HG03066 (cell line): ENCODE data around the gene NFIA.

ENCODE experiments used
- ATAC-seq: cut with Tn5 transposase; IDR thresholded peaks from one replicate; pipeline ENCODE4 v1.9.1; 2021; ENCODE audit warnings: low read depth; ENCODE audit not compliant: unreplicated experiment

The NFIA gene

DNA sequence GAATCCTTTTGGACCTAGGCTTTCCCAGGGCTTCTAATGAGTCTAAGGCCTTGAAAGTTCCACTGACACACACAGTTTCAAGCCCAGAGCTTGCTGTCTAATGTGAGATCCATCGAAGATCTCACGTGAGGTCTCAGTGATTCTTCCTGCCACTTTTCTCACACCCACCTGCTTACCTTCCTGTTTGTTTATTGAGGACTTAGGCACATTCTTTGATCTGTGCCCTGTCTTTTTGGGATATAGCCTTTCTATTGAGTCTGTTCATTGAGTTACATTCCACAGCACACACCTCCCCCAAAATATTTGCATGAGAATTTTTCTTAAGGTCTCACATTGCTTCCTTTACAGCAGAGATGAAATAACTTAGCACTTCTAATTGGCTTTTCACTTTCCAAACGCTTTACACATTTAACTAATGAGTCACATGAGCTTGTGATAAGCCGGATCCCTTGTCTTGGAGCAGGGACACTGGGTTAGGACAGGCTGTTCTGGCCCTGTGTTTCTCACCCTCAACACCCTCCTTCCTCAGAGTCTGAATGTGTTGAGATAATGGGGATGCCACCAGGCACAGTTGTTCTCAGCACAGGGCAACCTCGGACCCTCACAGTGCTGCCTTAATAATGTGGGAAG is 354.2 kb downstream of the NFIA start:
- ATAC-seq = no peak

DNA sequence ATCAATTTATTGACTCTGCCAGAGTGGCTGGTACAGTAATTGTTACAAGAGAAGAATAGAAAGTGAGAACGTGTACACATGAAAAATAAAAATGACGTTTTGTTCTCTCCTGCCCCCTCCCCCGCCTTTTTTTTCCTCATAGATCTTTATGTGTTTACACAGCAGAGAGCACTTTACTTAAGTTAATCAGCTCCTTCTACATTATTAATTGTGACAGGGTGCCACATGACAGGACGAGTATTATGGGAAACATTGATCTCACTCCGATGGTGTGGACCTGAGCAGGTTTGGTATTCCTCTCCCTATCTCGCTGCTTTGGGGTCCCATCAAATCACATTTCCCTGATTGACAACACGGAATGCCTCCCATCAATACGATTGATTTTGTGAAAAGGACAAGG is 356.9 kb downstream of the NFIA start:
- no peak for ATAC-seq

DNA sequence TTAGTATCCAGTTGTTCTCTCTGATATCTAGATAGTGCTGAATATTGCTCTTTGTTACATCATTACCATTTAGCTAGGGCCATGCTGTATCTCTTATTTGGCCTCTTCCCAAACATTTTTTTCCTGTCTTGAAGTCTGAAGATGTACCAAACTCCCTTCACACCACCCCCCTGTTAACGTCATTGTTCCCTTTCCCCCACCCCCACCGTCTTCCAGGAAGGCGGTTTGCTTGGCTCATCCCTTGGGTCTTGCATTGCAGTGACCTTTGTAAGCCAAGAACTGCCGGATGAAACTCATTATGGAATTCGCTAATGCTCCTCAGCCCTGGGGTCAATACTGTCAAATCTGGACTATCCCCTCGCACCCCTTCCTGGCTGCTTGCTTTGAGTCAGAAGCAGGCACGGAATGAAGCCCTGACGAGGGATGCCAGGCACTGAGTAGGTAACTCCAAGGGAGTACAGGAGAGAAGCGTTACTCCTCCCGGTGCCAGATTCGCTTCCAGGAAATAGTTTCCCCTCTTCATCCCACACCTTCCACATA is 359.4 kb downstream of the NFIA start:
- no peak for ATAC-seq

DNA sequence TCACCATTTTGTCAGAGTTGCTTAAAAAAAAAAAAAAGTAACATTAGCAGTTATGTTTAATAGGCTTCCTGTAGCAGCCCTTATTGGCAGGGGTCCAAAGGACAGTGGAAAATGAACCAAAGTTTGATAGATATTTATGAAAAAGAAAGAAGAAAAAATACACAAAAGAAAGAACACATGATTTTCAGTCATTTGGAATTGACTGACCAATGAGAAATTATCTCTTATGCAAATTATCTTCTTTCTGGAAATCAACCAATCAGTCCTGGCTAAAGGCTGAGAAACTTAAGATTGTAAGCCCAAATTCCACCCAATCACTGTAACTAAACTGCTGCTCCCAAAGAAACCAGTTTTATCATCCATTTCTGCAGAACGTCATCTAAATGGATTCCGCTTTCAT is 360.2 kb downstream of the NFIA start:
- ATAC-seq = no peak

DNA sequence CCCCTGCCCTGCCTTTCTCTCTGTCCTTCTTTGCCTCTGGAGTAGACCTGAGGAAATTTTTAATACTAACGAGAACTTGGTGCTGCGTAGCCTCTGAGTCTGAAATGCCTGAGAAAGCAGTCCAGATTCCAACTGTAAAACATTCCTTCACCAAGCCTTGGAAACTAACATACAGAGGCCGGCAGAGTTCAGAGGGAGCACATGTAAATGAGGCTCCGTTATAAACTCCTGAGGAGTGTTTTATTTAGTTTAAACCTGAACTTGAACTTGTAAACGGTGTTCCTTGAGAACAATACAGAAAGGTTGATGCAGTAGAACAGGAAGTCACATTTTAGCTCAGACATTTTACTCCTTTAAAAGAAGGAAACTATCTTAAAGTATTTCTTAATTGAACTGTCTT is 361.9 kb downstream of the NFIA start:
- no peak for ATAC-seq

GRCh38 chr1:61445269-61445825 is 363.0 kb downstream of the NFIA start:
- no peak for ATAC-seq

DNA sequence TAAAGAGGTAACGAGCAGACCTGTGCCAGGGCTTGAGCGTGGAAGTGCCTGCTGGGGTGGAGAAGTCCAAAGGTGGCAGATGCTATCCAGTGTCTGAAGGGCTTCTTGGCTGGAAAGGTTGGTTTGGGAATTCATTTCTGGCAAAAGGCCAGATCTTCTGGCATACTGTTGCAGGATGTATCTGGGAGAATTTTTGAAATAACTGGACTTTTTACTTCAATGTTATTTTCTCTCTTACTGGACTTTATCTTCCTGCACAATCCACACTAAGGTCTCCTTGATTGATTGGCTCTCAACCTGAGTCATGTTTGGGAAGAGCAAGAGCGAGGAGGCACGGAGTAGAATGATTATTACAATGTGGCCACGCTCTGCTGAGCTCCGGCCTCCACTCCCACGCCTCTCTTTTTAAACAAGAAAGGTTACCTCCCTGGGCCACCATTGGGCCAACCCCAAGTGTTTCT is 364.2 kb downstream of the NFIA start:
- ATAC-seq = no peak

GRCh38 chr1:61447106-61447967 is 365.0 kb downstream of the NFIA start:
- no peak for ATAC-seq

DNA sequence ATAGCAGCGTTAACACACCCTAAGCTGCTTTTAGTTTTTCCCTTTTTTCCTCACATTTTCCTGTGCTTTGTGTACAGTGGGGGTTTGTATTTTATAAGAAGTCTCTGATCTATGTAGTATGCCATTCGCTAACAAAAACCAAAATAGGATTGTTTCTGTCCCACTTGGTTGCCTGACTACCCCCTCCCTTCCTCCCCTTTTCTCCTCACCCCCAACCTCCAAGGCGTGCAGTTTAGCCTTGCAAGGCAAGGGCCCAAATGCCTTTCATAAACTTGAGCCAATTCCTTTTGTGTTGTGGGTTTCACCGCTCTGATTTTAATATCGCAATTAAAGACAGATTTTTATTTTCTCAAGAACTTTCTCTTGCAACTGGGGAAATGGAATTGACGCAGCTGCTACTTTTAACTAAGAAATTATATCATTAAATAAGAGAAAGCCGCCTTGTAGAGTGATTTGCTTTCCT is 365.6 kb downstream of the NFIA start:
- ATAC-seq = no peak

DNA sequence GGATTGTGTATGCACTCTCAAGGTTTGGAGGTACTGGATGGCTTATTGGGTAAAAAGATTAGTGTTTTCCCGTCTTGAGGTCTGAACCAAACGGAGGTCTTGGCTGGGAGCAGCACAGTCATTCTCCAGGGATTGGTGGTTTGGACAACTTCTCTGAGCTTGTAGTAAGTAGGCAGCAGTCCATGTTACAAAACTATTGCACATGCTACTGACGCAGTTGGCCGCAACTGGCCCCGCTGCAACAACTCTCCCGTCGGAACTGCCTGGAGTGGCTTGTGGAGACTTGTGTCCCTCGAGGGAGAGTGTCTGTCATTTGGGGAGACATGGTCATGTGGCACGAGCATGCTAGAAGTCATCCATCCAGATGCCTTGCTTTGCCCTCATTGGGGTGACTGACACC is 366.6 kb downstream of the NFIA start:
- ATAC-seq = no peak

DNA sequence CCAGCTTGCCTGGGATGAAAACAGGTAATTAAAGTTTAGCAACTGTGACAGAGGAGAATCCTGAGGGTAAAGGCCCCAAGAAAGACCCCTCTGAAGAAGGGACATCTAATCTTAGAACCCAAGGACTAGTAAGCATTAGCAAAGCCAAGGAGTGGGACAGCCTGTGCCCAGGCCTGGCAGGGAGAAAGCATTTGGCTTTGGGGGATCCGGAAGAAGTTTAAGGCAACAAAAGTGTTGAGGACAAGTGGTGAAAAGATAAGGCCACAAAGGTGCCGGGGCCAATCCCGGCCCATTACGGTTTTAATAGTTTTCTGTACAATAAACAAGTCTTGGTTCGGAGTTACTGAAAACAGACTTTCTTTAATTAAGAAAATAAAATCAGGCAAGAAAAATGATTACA is 367.0 kb downstream of the NFIA start:
- no peak for ATAC-seq

- no peak for ATAC-seq
Observed at GRCh38 chr1:61450454-61450853, 368.1 kb downstream of the NFIA start.

DNA sequence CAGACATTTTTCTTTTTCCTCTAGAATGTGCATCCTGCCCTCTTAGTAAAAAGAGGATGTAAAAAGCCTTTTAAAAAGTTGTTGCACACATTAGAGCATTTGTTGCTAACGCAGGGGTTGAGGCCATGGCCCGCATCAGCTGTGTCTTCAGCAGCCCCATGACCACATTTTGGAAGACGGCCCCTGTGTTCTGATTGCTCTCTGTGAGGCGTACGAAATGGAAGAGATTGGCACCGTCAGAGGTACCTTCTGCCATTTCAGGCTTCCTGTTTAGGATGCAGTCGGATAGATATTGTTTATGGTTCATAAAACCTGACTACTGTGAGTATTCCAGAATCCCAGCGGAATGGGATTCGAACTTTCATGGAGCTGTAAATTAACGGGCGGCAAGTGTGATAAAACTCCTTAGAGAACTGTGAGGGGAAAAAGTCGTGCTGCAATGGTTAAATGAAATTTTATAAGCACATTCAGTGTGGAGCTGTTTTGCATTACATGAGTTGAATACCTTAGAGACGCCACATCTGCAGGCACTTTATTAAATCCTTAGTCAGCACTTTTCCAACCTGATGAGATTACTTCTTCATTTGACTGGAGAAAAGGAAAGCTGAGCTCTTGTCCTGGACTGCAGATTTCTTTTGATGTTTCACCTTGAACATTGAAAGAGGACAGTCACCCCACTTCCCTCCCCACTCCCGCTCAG is 368.7 kb downstream of the NFIA start:
- no peak for ATAC-seq

DNA sequence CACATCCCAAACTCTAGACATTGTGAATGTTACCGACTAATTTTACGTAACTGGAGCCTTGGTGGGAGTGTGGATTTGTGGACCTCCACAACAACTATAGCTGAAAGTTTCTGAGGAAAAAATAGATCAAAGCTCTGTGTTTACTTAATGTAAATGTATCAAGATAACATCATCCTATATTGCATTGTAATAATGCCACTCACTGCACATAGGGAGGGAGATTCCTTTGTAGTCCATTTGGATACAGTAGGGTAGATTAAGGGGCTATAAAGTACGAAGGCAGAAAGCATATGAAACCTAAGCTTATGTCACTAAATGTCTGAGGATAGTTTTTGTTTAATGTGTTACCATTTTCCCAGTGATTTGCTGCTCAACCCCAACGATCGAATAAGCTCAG is 369.2 kb downstream of the NFIA start:
- ATAC-seq = no peak

DNA sequence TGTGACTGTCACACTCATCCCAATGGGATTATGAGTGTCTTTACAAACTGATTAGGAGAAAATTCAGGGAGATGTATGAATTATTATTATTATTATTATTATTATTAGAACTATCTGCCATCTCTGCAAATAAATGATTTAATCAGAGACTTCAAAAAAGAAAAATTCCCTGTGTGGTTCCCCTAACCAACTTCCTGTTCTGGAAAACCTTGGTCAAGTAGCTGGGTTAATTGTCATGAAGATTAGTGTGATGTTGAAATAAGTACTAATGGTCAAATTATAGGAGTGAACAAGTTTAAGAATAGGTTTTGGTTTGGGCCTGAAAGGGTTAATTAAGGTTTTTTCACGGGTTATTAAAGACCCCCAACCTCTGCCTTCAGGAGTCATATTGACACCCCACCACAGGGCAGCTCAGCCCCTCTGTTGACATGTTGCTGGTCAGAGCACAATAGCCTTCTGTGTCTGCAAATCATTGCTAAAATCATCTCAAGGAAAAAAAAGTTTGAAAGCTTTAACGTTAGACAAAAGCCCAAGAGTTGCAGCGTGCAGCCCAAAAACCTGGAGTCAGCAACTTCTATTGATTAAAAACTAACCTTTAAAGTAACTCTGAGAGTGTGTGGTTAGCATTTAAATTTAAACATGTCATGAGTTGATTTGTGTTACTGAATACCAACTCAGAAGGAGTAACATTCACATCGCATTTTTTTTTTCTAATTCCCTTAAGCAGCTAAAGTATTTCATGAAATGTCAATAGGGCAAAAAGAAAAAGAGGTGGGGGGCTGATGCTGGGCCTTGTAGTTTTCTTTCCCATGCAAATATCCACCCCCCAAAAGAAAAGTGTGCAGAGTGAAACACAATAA is 370.0 kb downstream of the NFIA start:
- no peak for ATAC-seq

DNA sequence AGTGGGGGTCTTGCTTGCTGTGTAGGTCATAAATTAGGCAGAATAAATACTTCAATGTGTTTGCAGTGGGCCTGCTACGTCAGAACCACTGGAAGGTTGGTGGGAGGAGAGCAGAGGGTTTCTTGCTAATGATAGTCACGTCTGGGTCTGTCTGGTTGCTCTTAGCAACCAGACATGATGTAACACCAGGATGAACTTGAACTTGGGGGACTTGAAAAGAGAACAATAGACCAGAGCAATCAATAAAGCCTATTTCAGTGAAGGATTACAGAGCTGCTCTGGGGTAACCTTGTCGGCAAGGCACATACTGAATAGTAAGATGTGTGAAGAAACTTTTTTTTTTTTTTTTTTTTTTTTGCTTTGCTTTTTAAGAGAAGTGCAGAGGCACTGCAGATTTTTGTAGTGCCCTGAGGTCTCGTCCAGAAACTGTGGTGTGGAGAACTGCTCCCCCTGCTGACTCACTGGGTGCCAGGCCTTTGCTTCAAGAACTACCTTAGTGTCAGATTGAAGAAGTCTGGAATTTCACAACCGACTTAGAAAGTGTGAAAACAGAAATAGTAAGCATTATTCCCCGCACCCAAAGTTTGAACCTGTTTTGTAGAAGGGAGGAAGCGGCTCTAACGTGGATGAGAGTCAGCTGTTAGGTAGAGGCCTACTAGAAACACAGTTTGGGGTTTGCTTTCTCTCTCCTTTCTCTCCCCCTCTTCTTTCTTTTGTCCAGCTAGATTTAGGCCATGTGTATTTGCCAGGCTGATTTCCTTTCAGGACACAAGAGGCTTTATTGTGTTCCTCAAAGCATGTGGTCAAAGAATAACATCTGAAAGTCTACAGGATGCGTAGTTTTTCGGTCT is 371.0 kb downstream of the NFIA start:
- ATAC-seq = peak; percentile 84

DNA sequence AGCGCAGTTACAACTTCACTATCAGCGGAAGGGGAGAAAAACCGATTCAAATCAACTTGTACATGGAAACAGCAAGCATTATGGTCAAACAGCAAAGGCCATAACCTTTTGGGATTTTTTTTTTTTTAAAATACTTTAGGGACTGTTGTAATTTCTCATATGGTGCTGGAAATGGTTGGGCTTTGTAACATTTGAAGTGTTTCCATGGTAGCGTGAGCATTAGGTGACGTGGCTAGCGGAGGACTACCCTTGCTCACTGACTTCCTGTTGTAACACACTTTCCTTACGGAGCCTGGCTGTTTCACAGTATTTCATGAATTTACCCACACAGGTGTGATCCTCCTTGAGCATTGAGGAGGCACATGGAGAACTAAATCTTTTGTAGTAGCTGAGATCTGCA is 373.0 kb downstream of the NFIA start:
- no peak for ATAC-seq

DNA sequence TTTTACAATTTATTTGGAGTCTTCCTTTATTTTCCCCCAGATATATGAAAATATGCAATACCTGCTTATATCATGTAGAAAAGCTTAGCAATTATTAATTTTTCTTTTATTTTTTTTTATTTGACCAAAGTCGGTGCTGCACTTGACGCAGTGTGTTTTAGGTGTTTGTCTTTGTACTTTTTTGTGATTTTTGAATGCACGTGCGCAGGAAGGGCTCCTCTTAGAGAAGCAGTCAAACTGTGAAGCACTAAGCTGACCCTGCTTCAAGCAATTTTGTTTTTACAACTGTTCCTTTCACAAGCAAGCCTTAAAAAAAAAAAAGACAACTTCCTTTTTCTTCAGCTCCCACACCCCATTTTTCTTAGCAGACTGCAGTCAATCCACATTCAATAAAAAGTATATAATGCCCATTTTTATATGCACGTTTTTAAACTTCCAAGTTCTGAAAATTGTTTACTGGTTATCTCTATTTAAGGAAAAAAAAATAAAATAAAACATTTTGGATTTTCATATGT is 375.2 kb downstream of the NFIA start:
- ATAC-seq = no peak

GRCh38 chr1:61459345-61459744 is 377.0 kb downstream of the NFIA start:
- no peak for ATAC-seq
